HepG2 (cell line): Measurements from ENCODE around the gene PPFIA4. TPM values are rescaled to one million over a fixed set of nuclear protein-coding genes. Genes with fewer than 3 reads are reported as not detected.

Experiments
- ADNP ChIP-seq: sonication (generic); formaldehyde crosslinking; IDR thresholded peaks from 2 replicates; pipeline ENCODE4 v1.4.0; 2020; ENCODE audit warnings: missing genetic modification reagents
- ARID3A ChIP-seq: IDR thresholded peaks from 2 replicates; pipeline ENCODE4 v1.6.1; 2012; ENCODE audit warnings: low read depth, low read length, improper control_type of control experiment
- CSRNP1 ChIP-seq: sonication (generic); formaldehyde crosslinking; IDR thresholded peaks from 2 replicates; pipeline ENCODE4 v1.8.1; 2023; ENCODE audit warnings: mild to moderate bottlenecking, missing genetic modification reagents
- EHMT2 ChIP-seq: fragments of 200-600 bp; sonication (generic); IDR thresholded peaks from 2 replicates; pipeline ENCODE4 v1.7.0; 2017; ENCODE audit warnings: antibody characterized with exemption, low read depth, low read length, borderline replicate concordance
- ETV5 ChIP-seq: IDR thresholded peaks from 2 replicates; pipeline ENCODE4 v1.6.1; 2018; ENCODE audit warnings: missing biosample characterization, missing genetic modification reagents, inconsistent platforms, borderline replicate concordance
- EZH2 ChIP-seq: conservative IDR thresholded peaks from 2 replicates; pipeline ENCODE4 v1.6.1; 2012; ENCODE audit warnings: mild to moderate bottlenecking, low read depth, low read length, moderate library complexity
- FOXO1 ChIP-seq: sonication (generic); formaldehyde crosslinking; IDR thresholded peaks from 2 replicates; pipeline ENCODE4 v1.4.0; 2020; ENCODE audit warnings: missing genetic modification reagents
- GTF2F1 ChIP-seq: fragments of 150-350 bp; IDR thresholded peaks from 2 replicates; pipeline ENCODE4 v1.6.1; 2014; ENCODE audit warnings: low read length
- HCFC1 ChIP-seq: fragments of 150-350 bp; IDR thresholded peaks from 2 replicates; pipeline ENCODE4 v1.6.1; 2014; ENCODE audit warnings: low read depth, low read length
- HIVEP1 ChIP-seq: sonication (generic); formaldehyde crosslinking; IDR thresholded peaks from 2 replicates; pipeline ENCODE4 v1.4.0; 2020; ENCODE audit warnings: mild to moderate bottlenecking, missing genetic modification reagents
- HOXA3 ChIP-seq: sonication (generic); formaldehyde crosslinking; IDR thresholded peaks from 2 replicates; pipeline ENCODE4 v1.5.0; 2020; ENCODE audit warnings: missing genetic modification reagents
- PHF8 ChIP-seq: sonication (generic); formaldehyde crosslinking; IDR thresholded peaks from 2 replicates; pipeline ENCODE4 v1.5.0; 2020; ENCODE audit warnings: missing genetic modification reagents
- RCOR2 ChIP-seq: IDR thresholded peaks from 2 replicates; pipeline ENCODE4 v1.6.1; 2016; ENCODE audit warnings: missing biosample characterization, missing genetic modification reagents
- SNRNP70 ChIP-seq: fragments of 200-400 bp; formaldehyde crosslinking; IDR thresholded peaks from 2 replicates; pipeline ENCODE4 v1.6.1; 2017; ENCODE audit warnings: mild to moderate bottlenecking, low read depth, low read length, moderate library complexity
- SOX6 ChIP-seq, 2 experiments: fragments of 450-650 bp in 1 of 2; sonication (generic) in 1 of 2; formaldehyde crosslinking in 1 of 2; IDR thresholded peaks; 2 replicates each; pipeline versions ENCODE4 v1.4.0 to v1.6.1; 2017 to 2020; ENCODE audit warnings: antibody characterized with exemption in 1 of 2, mild to moderate bottlenecking in 1 of 2, missing genetic modification reagents in 1 of 2
- SRY ChIP-seq: sonication (generic); formaldehyde crosslinking; IDR thresholded peaks from 2 replicates; pipeline ENCODE4 v1.8.0; 2022; ENCODE audit warnings: mild to moderate bottlenecking, missing genetic modification reagents
- TRIM24 ChIP-seq: sonication (generic); formaldehyde crosslinking; IDR thresholded peaks from 2 replicates; pipeline ENCODE4 v1.8.0; 2022; ENCODE audit warnings: mild to moderate bottlenecking, missing genetic modification reagents
- ZBTB8A ChIP-seq: sonication (generic); formaldehyde crosslinking; IDR thresholded peaks from 2 replicates; pipeline ENCODE4 v1.4.0; 2020; ENCODE audit warnings: mild to moderate bottlenecking, low read depth, missing genetic modification reagents, borderline replicate concordance
- ZFP62 ChIP-seq: sonication (generic); formaldehyde crosslinking; IDR thresholded peaks from 2 replicates; pipeline ENCODE4 v1.4.0; 2020; ENCODE audit warnings: missing genetic modification reagents
- ZNF234 ChIP-seq: sonication (generic); formaldehyde crosslinking; conservative IDR thresholded peaks from 2 replicates; pipeline ENCODE4 v1.5.1; 2020; ENCODE audit warnings: mild to moderate bottlenecking, missing genetic modification reagents
- ZNF362 ChIP-seq: sonication (generic); formaldehyde crosslinking; IDR thresholded peaks from 2 replicates; pipeline ENCODE4 v1.4.0; 2020; ENCODE audit warnings: missing genetic modification reagents, mild to moderate bottlenecking, borderline replicate concordance
- ZNF550 ChIP-seq: sonication (generic); formaldehyde crosslinking; IDR thresholded peaks from 2 replicates; pipeline ENCODE4 v1.4.0; 2020; ENCODE audit warnings: mild to moderate bottlenecking, missing genetic modification reagents, borderline replicate concordance
- ZNF576 ChIP-seq: sonication (generic); formaldehyde crosslinking; IDR thresholded peaks from 2 replicates; pipeline ENCODE4 v1.4.0; 2020; ENCODE audit warnings: mild to moderate bottlenecking, missing genetic modification reagents
- ZNF776 ChIP-seq: sonication (generic); formaldehyde crosslinking; IDR thresholded peaks from 2 replicates; pipeline ENCODE4 v1.4.0; 2020; ENCODE audit warnings: mild to moderate bottlenecking, missing genetic modification reagents
- polyA plus RNA-seq, 8 experiments: library from polyadenylated mRNA; depleted of rRNA in 3 of 8; stranded (reverse) in 7 of 8; unstranded in 1 of 8; fragments of >200 nt; fragmentation: Illumina TruSeq in 4 of 8; extraction: Trizol in 4 of 8; gene quantifications; 2 replicates each; pipeline versions ENCODE4 v1.2.1 to v1.2.3, GENCODE V29; 2011 to 2016; ENCODE audit warnings: low read depth in 4 of 8, missing spikeins in 1 of 8, mixed read lengths in 1 of 8; ENCODE audit not compliant: insufficient read depth in 1 of 8
- total RNA-seq, 5 experiments: library from RNA; depleted of rRNA; stranded (reverse); fragments of >200 nt; fragmentation: Illumina TruSeq; extraction: Trizol; gene quantifications; 2 replicates each; pipeline ENCODE4 v1.2.3, GENCODE V29; 2016; ENCODE audit warnings: low read depth in 1 of 5

Gene PPFIA4
- total and polyA plus RNA-seq, 2 of the 13 experiments (the other 11 are each of a cell fraction or from before 2014, with no cell fraction given): 6.4 TPM; not detected in 1

GRCh38 chr1:203006948-203007871 is 19.1 kb upstream of the PPFIA4 start, which contains the start of gene TMEM183A (continued):
- no peak for TF ChIP-seq SOX6 (IDR thresholded peaks at IDR 0.05)
- TF ChIP-seq SOX6 (CRISPR knock-in tag; IDR thresholded peaks at IDR 0.05): no peak; the same call in 1 of the 2 replicates
- TF ChIP-seq TRIM24: no peak
- TF ChIP-seq ZNF234 (CRISPR knock-in tag): no peak
- no peak for TF ChIP-seq RCOR2 (CRISPR knock-in tag)
- TF ChIP-seq EHMT2: no peak
- 0 out of 2 replicates have a peak, but pooled peaks have one; percentile 15 for TF ChIP-seq ZNF362 (CRISPR knock-in tag)
- TF ChIP-seq ARID3A: no peak
- peak; percentile 53; the same call in 1 of the 2 replicates for TF ChIP-seq ZBTB8A (CRISPR knock-in tag)
- TF ChIP-seq HCFC1: peak; percentile 61; the same call in 1 of the 2 replicates
- TF ChIP-seq SRY (CRISPR knock-in tag): peak; percentile 41; the same call in 1 of the 2 replicates
- no peak for TF ChIP-seq HIVEP1 (CRISPR knock-in tag)
- peak; percentile 89 for TF ChIP-seq HOXA3 (CRISPR knock-in tag)
- no peak for TF ChIP-seq ZFP62 (CRISPR knock-in tag)
- TF ChIP-seq ZNF776 (CRISPR knock-in tag): no peak
- no peak for TF ChIP-seq ZNF576 (CRISPR knock-in tag)
- TF ChIP-seq SNRNP70: no peak
- TF ChIP-seq ETV5: no peak
- TF ChIP-seq CSRNP1 (CRISPR knock-in tag): peak; percentile 58; the same call in 1 of the 2 replicates
- TF ChIP-seq ADNP (CRISPR knock-in tag): no peak
- peak; percentile 76 for TF ChIP-seq PHF8 (CRISPR knock-in tag)
- no peak for TF ChIP-seq GTF2F1
- TF ChIP-seq ZNF550 (CRISPR knock-in tag): no peak
- TF ChIP-seq EZH2: no peak
- TF ChIP-seq FOXO1 (CRISPR knock-in tag): no peak
